GM12878 (cell line): Measurements from ENCODE around the gene SACM1L. TPM values are rescaled to one million over a fixed set of nuclear protein-coding genes. Genes with fewer than 3 reads are reported as not detected.

ENCODE experiments used
- ATF2 ChIP-seq: IDR thresholded peaks from 2 replicates; pipeline ENCODE4 v1.6.1; 2012; ENCODE audit warnings: low read length, inconsistent platforms
- BMI1 ChIP-seq: fragments of 450-650 bp; IDR thresholded peaks from 2 replicates; pipeline ENCODE4 v1.6.1; 2016; ENCODE audit warnings: mild to moderate bottlenecking, moderate library complexity, borderline replicate concordance
- CTCF ChIP-seq, 3 experiments: IDR thresholded peaks in 2 of 3; conservative IDR thresholded peaks in 1 of 3; 2 replicates each; pipeline ENCODE4 v1.5.1; 2011; ENCODE audit warnings: low read depth in 3 of 3, low read length in 3 of 3, mild to moderate bottlenecking in 3 of 3, control low read depth in 2 of 3, moderate library complexity in 2 of 3, inconsistent platforms in 1 of 3, mixed read lengths in 1 of 3; ENCODE audit not compliant: control insufficient read depth in 2 of 3, insufficient read depth in 1 of 3; ENCODE audit errors: extremely low read depth in 1 of 3
- EED ChIP-seq: sonication (generic); IDR thresholded peaks from 2 replicates; pipeline ENCODE4 v1.6.1; 2016; ENCODE audit warnings: antibody characterized with exemption, low read depth
- FOXK2 ChIP-seq: fragments of 450-650 bp; IDR thresholded peaks from 2 replicates; pipeline ENCODE4 v1.6.1; 2017; ENCODE audit warnings: mild to moderate bottlenecking, moderate library complexity
- FOXM1 ChIP-seq: IDR thresholded peaks from 2 replicates; pipeline ENCODE4 v1.6.1; 2012; ENCODE audit warnings: low read depth, mild to moderate bottlenecking, inconsistent platforms, low read length, moderate library complexity
- GABPA ChIP-seq: IDR thresholded peaks from 2 replicates; pipeline ENCODE4 v1.6.1; 2014; ENCODE audit warnings: antibody characterized with exemption, low read depth, mild to moderate bottlenecking, inconsistent platforms
- HDAC2 ChIP-seq: fragments of 200-600 bp; sonication (generic); IDR thresholded peaks from 2 replicates; pipeline ENCODE4 v1.6.1; 2017
- IKZF1 ChIP-seq: fragments of 450-650 bp; conservative IDR thresholded peaks from 2 replicates; pipeline ENCODE4 v1.6.1; 2017; ENCODE audit warnings: antibody characterized with exemption, mild to moderate bottlenecking
- IRF3 ChIP-seq: fragments of 450-650 bp; IDR thresholded peaks from 2 replicates; pipeline ENCODE4 v1.6.1; 2014; ENCODE audit warnings: mild to moderate bottlenecking
- MEF2A ChIP-seq: IDR thresholded peaks from 2 replicates; pipeline ENCODE4 v1.6.1; 2011; ENCODE audit warnings: low read depth, mild to moderate bottlenecking, low read length, moderate library complexity; ENCODE audit not compliant: insufficient read depth
- MEF2B ChIP-seq: fragments of 450-650 bp; IDR thresholded peaks from 2 replicates; pipeline ENCODE4 v1.6.1; 2018; ENCODE audit warnings: mild to moderate bottlenecking, moderate library complexity; ENCODE audit not compliant: partially characterized antibody, poor library complexity, severe bottlenecking
- MTA2 ChIP-seq: fragments of 450-650 bp; IDR thresholded peaks from 2 replicates; pipeline ENCODE4 v1.6.1; 2016; ENCODE audit warnings: low read depth, mild to moderate bottlenecking, moderate library complexity
- MYB ChIP-seq: fragments of 150-350 bp; IDR thresholded peaks from 2 replicates; pipeline ENCODE4 v1.6.1; 2014; ENCODE audit warnings: mild to moderate bottlenecking, low read depth, low read length, borderline replicate concordance
- MYC ChIP-seq: IDR thresholded peaks from 2 replicates; pipeline ENCODE4 v1.6.1; 2011; ENCODE audit warnings: mild to moderate bottlenecking, low read length, moderate library complexity, inconsistent platforms; ENCODE audit not compliant: insufficient read depth, insufficient replicate concordance, insufficient read length, severe bottlenecking
- NR2F1 ChIP-seq: fragments of 450-650 bp; conservative IDR thresholded peaks from 2 replicates; pipeline ENCODE4 v1.6.1; 2017; ENCODE audit warnings: mild to moderate bottlenecking
- RAD51 ChIP-seq: fragments of 450-650 bp; IDR thresholded peaks from 2 replicates; pipeline ENCODE4 v1.6.1; 2016; ENCODE audit warnings: moderate library complexity, mild to moderate bottlenecking, inconsistent platforms
- SIX5 ChIP-seq: IDR thresholded peaks from 2 replicates; pipeline ENCODE4 v1.6.1; 2011; ENCODE audit warnings: mild to moderate bottlenecking, low read depth, low read length, moderate library complexity; ENCODE audit not compliant: severe bottlenecking
- SRF ChIP-seq, 2 experiments: IDR thresholded peaks; 2 replicates each; pipeline ENCODE4 v1.6.1; 2011; ENCODE audit warnings: low read depth in 2 of 2, low read length in 2 of 2, mild to moderate bottlenecking in 1 of 2, moderate library complexity in 1 of 2
- TCF7 ChIP-seq: IDR thresholded peaks from 2 replicates; pipeline ENCODE4 v1.6.1; 2014; ENCODE audit warnings: antibody characterized with exemption, borderline replicate concordance
- YBX1 ChIP-seq: fragments of 450-650 bp; IDR thresholded peaks from 2 replicates; pipeline ENCODE4 v1.6.1; 2016; ENCODE audit warnings: antibody characterized with exemption
- YY1 ChIP-seq: IDR thresholded peaks from 2 replicates; pipeline ENCODE4 v1.6.1; 2011; ENCODE audit warnings: low read depth, mild to moderate bottlenecking, low read length
- ZBED1 ChIP-seq: IDR thresholded peaks from 2 replicates; pipeline ENCODE4 v1.6.1; 2016; ENCODE audit warnings: borderline replicate concordance
- ZNF24 ChIP-seq: fragments of 450-650 bp; IDR thresholded peaks from 2 replicates; pipeline ENCODE4 v1.6.1; 2017; ENCODE audit warnings: antibody characterized with exemption, mild to moderate bottlenecking
- ZNF592 ChIP-seq: fragments of 450-650 bp; IDR thresholded peaks from 2 replicates; pipeline ENCODE4 v1.6.1; 2017; ENCODE audit warnings: mild to moderate bottlenecking, moderate library complexity
- polyA plus RNA-seq, 11 experiments: library from polyadenylated mRNA; depleted of rRNA in 4 of 11; unstranded in 6 of 11; stranded (reverse) in 5 of 11; fragments of >200 nt; fragmentation: Nextera tagmentation in 4 of 11; fragmentation: Illumina TruSeq in 1 of 11; extraction: Ambion mirVana in 4 of 11; extraction: Trizol in 1 of 11; gene quantifications; 1 replicate in 1 of 11; 2 replicates in 10 of 11; pipeline versions ENCODE4 v1.2.1 to v1.2.3, GENCODE V29; 2011 to 2016; ENCODE audit warnings: inconsistent platforms in 2 of 11, missing spikeins in 2 of 11, low read depth in 1 of 11
- total RNA-seq, 4 experiments: library from RNA; depleted of rRNA in 3 of 4; stranded (reverse); fragments of >200 nt in 3 of 4; fragmentation: Illumina TruSeq in 1 of 4; extraction: Trizol in 1 of 4; gene quantifications; 2 replicates each; pipeline versions ENCODE4 v1.2.1 to v1.2.3, GENCODE V29; 2013 to 2021

SACM1L gene
- total and polyA plus RNA-seq, 10 of the 15 experiments (the other 5 are each of a cell fraction or from before 2014, with no cell fraction given) = 16.5 to 48.3 (median 28.9) TPM

GRCh38 chr3:45657853-45658252 lies 31.3 kb upstream of the SACM1L start (continued):
- TF ChIP-seq IKZF1 = peak; percentile 66
- no peak for TF ChIP-seq IRF3
- peak; percentile 86 for TF ChIP-seq MTA2
- TF ChIP-seq MEF2B = peak; percentile 93
- peak in 1 of 2 experiments; percentile 91; a peak in 2 of 4 replicates for TF ChIP-seq SRF (IDR thresholded peaks at IDR 0.05; ENCODE audit: low read depth in 2 of 2, low read length in 2 of 2)
- peak; percentile 91 for TF ChIP-seq RAD51
- peak; percentile 87 for TF ChIP-seq ATF2
- no peak for TF ChIP-seq HDAC2
- no peak for TF ChIP-seq FOXK2
- TF ChIP-seq MYC = no peak
- peak; percentile 34; the same call in 1 of the 2 replicates for TF ChIP-seq ZNF592
- no peak for TF ChIP-seq GABPA
- TF ChIP-seq SIX5 = no peak
- peak; percentile 94 for TF ChIP-seq NR2F1
- no peak for TF ChIP-seq MYB
- TF ChIP-seq ZNF24 = 0 out of 2 replicates have a peak, but pooled peaks have one; percentile 12
- TF ChIP-seq TCF7 = no peak
- TF ChIP-seq EED = peak; percentile 12; the same call in 1 of the 2 replicates
- no peak for TF ChIP-seq YBX1
- no peak for TF ChIP-seq YY1
- no peak for TF ChIP-seq BMI1
- TF ChIP-seq CTCF (IDR thresholded peaks at IDR 0.05 in 2 of 3, conservative IDR thresholded peaks at IDR 0.05 in 1 of 3; ENCODE audit: control insufficient read depth in 2 of 3, extremely low read depth in 1 of 3, insufficient read depth in 1 of 3, low read depth in 3 of 3, low read length in 3 of 3) = no peak
- peak; percentile 81 for TF ChIP-seq ZBED1
- TF ChIP-seq FOXM1 = peak; percentile 64; the same call in 1 of the 2 replicates
- TF ChIP-seq MEF2A = peak; percentile 96
